Dermis blood vessel endothelial cell (primary cell): ENCODE results near the gene CXCR1. TPM values are rescaled to one million over a fixed set of nuclear protein-coding genes. Genes with fewer than 3 reads are reported as not detected.
"Not testable (repeated sequence)": the region's sequence is repeated elsewhere in the genome, so short reads cannot be mapped to it uniquely, and the experiment has no call there.

Experiments used
- DNase-seq: peaks from one replicate; pipeline ENCODE4 v3.0.0; 2010
- total RNA-seq: library from RNA; depleted of rRNA; stranded (reverse); fragments of >200 nt; gene quantifications from 2 replicates; pipeline ENCODE4 v1.2.3, GENCODE V29; 2014

CXCR1 gene
- total RNA-seq, 1 donor from 2014 or later: not detected

DNA sequence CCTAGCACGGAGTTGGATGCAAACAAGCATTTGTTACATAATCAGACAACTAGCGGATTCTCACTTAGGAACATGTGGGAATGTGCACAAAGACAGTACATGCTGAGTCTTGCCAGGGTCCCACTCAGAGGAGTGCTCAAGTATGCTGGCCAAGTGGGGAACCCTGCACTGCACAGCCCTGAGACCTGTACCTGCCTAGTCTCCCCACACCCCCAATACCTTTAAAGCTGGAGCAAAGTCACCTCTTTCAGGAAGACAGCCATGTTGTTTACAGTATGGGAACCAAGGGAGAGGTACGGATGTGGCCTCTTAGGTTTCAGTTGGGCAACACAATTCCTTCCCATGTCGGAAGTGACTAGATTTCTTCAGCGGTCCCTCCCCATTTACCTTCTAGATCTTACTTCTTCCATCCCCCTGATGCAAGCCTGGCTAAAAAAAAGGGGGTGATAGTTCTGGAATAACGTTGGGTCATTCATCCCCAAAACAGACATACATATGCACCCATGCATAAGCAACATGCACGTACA, 10.7 kb downstream of the CXCR1 start:
- DNase-seq: no peak

DNA sequence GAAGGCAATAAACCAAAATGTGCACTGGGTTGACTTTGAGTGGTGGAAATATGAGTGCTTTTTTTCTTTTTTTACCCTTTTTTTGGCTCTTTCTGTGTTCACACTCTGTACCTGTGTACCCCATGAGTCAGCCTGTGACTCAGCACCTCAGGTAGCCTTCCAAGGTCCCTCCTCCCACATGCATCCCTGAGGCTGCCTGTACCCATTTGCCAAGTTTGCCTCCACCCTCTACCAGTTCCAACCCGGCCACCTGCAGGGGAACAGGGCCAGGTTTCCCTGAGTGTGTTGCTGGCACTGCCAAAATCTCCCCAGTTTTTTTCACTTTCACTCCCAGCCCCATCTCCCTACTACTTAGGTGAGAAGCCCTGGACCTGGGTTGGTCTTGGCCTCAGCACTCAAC, 14.0 kb downstream of the CXCR1 start:
- DNase-seq: no peak

DNA sequence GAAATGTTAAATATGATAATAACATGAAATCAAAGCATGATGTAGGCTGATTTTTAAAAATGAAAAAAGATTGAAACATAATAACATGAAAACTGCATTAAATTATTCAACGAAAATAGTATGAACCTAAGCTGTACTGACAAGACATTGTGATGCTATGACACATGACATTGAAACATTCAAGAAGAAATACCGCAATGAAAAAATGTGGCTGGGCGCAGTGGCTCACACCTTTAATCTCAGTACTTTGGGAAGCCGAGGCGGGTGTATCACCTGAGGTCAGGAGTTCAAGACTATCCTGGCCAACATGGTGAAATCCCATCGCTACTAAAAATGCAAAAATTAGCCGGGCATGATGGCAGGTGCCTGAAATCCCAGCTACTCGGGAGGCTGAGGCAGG, 14.6 kb downstream of the CXCR1 start:
- DNase-seq: no peak

DNA sequence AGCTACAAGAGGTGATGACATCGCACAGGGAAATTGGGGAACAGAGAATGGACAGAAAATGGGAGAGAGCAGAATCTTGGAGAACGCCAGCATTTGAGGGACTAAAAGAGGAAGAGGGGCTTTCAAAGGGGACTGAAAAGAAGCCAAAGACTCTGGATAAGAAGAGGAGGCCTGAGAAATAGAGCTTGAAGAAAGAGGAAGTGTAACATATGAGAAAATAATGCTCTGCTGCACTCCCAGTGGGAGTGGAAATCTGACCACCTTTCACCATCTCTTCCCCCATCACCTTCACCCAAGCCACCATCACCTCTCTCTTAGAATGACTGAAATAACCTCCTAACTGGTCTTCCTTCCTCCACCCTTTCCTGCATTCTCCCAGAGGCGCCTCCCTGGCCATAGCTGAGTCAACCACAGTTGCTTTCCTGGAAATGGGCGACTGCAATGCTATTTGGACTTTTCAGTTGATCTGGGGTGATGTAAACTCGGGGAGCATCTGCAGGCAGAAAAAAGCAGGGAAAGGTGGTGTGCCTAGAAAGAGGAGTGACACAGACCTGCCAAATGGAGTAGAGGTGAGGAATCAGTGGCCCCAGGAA, 16.8 kb downstream of the CXCR1 start:
- no peak for DNase-seq

DNA sequence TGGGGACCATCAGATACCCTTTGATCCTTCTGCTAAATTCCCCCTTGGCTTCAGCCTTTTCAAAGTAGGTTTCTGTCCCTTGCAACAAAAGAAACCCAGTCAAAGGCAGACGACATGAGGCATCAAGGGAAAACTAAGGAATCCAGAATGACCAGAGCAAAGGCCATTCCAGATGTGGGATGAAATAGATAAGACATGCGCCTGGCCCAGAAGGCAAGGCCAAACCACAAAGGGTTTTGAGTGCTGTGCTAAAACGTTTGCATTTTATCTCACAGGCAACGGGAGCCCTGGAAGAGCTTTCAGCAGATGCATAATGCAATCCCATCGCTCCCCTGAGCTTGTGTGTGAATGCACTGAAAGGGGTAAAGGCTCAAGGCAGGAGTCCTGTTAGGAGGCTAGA, 17.7 kb downstream of the CXCR1 start:
- no peak for DNase-seq

DNA sequence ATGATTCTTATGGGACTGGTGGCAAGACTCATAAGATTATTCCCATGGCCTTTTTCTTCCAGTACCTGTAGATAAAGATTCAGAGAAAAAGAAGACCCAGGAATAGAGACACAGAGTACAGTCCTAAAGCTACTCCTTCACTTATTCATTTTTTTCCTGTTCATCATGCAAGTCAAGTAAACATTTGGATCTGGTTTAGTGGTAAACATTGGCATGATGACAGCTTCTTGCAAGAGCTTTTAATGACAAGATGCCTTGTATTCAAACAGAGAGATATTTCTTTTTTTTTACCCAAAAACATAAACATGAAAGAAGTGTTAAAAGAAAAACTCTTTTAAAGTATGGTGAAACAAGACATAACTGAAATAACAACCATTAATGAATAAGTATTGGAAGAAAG, 20.7 kb downstream of the CXCR1 start:
- DNase-seq: no peak

DNA sequence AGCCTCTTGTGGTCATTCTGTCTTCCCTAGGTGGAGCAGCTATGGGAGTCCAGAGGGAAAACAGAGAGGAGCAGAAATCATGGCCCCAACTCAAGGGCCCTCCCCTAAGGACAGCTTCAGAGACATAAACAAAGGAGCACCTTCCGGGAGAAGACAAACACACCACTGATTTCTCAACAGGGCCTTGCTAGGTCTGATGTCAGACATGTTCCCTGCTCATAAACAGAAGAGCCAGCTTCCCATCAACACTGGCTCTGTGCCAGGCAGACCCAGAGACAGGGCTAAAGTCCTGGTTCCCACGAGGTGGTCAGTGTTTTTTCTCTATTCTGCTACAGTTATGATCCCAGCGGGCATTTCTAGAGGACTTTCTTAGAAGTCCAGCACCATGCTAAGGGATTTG, 21.6 kb downstream of the CXCR1 start:
- no peak for DNase-seq

DNA sequence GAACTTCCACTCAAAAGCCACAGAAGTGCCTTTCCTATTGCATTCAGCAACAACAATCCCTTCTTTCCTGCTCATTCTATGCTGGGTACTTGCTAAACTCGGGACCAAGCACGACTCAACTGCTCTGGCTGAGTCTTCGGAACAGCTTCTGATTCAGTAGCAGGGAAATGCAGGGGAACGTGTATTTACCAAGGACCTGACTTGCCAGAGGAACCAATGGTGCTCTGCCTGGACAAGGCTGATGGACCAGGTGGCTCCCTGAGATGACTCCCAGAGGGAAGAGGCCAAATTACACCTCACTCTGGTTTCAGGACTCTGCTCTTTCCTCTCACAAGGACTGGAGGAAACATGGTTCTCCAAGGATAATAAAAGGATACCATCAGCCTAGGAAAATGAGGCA, 28.7 kb downstream of the CXCR1 start:
- DNase-seq: no peak

DNA sequence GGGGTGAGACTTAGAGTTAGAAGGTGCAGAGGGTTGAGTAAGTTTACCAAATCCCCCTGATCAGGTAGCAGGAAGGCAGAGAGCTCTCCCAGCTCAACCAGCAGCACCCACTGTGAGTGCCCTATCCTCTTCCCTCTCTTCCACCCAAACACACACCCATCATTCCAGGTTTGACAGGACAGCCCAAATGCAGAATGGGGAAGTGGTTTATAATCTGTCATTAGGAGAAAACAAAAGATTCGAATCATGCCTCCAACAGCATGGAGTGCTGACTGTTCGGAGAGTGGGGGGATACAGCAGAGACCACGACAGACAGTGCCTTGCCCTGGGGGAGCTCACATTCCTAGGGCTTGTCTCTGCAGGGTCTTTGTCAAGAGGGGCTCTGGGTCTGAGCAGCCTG, 29.2 kb downstream of the CXCR1 start:
- DNase-seq: no peak

DNA sequence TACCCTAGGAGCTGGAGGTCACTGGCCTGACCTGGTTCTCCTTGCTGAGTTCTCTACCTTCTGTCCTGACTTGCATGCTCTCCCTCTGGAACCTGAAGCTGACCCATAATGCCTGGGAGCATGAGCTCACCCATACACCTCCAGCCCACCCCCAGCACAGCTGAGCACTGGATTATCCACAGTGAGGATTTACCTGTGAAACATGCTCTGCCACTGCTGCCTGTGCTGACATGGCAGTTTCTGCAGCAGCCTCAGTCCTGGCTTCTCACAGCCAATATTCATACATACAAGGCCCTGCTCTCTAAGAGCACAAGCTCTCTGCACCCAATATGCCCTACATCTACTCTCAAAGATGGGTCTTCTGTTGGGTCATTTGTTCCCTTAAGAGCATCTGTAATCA, 35.9 kb downstream of the CXCR1 start:
- DNase-seq: no peak

DNA sequence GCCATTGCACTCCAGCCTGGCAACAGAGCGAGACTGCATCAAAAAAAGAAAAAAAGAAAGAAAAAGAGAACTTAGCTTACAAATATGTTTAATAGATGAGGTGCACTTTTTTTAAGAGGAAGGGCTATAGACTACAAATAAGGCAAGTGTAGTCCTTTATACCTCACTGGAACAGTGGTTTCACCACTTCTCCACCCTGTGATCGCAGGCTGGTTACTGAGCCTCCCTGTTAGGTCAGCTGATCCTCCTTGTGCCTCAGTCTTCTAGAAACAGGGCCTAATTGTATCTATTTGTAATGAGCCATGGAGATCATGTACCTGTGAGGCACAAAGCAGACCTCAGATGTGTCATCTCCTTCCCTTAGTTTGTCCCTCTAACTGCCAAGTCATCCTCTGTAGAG, 36.4 kb downstream of the CXCR1 start:
- DNase-seq: no peak

DNA sequence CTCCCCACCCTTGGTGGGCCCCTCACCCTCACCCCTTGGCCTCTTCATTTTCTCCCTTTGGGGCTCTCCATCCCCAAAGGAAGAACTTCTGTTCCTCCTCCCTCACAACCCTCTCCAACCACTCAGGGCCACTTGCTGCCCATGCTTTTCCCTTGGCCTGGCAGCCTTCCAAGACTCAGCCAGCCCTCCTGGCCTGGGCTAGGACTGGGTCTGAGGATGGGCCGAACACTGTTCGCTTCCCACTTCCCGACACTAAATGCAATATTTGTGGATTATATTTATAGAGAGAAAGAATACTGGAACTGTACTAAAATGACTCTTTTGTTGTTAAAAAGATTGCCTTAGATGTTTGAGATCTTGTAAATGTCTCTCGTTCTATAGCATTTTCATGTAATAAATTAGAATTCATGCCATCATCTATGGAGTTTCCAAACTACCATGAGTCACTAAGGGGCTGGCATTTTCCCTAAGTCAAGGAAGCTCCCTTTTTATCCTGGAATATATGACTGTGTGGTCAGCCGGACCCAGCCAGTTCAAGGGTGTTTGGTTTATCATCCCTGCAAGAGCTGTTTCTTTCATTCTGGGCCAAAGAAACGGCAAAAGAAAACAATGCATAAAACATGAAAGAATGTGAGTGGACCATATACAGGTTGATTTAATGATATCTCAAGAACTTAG, 37.2 kb downstream of the CXCR1 start:
- DNase-seq: no peak

DNA sequence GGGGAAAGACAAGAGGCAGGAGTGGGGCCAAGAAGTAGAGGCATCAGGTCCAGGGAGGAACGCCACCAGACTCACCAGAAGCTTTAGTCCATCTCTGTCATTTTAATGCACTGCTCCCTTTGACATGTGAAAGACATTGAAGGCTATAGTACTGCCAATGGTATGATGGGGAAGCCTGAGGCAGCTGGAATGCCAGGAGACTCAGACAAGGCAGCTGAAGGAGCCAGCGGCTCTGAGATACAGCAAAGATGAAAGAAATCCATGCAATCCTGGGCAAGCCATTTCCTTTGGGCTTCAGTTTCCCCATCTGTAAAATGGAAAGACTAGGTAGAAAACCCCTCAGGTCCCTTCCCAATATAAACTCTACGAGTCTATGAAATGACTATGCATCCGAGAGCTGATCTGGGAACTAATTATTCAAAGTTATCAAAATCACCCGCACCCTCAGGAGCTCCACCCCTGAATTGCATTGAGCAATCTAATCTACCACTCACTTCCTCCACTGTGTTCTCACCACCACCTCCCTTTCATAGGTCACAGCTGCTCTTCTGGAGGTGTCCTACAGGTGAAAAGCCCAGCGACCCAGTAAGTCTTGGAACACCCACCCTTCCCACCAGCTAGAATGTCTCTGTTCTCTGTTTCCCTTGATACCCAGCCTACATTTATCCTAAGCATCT, 37.8 kb downstream of the CXCR1 start:
- DNase-seq: no peak

DNA sequence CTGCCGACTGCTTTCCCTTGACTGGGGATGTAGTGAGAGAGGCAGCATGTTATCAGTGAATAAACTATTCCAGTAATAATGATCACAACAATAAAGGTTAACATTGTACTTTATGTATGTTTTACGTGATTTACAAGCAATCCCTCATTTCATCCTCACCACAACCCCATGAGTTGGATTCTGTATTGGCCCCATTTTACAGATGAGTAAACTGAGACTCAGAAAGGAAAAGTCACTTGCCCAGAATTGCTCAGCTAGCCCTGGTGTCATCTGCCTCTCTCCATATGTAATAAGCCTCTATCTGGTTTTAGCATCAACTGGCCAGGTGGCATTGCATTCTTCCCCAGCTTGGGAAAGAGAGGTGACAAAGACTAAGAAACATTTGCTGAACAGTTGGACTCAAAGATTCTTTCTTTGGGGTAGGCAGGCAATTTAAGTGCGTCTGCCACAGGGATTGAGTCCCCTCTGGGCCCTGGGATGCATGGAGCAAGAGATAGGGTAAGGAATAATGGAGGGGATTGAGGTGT, 38.8 kb downstream of the CXCR1 start:
- DNase-seq: no peak

DNA sequence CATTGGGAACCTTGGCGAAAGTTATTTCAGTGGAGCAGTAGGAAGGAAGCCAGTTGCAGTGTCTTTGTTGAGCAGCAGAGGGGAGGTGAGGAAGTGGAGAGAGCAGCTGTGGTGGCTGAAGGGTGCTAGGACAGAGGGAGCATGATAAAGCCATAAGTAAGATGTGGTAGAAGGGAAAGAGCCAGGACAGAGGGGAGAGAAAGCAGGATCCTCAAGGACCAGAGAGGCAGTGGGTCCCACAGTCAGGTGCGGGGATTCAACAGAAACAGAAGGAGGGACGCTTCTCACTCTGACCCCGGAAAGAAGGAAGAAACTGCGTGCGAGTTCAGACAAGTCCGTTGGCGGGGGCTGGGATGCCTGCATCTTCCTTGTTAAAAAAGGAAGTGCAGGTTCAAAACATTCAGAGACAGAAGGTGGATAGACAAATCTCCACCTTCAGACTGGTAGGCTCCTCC, 41.1 kb downstream of the CXCR1 start, which contains the start of gene CXCR2:
Gene CXCR2 (plus strand): TSS at position 403 of the 455 bp plus-strand sequence. CDS start 8,774 bp downstream, outside the sequence.
- no peak for DNase-seq

DNA sequence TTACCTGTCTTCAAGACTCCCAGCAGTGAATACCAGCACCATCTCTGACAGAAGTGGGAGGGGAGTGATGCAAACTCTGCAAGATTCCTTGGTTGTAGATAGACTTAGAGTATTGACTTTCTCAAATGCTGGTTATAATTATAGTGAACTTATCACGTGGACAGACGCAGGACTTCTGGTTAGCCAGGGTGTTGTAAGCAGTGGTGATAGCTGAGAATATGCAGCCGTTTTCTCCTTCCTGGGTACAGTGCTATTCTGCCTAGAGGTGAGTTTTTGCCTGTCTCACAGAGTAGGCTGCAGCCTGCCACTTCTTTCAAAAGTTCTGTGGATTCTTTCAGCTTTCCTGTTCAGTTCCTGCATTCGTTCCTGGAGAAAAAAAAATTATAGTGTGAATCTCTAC, 41.7 kb downstream of the CXCR1 start:
- no peak for DNase-seq

DNA sequence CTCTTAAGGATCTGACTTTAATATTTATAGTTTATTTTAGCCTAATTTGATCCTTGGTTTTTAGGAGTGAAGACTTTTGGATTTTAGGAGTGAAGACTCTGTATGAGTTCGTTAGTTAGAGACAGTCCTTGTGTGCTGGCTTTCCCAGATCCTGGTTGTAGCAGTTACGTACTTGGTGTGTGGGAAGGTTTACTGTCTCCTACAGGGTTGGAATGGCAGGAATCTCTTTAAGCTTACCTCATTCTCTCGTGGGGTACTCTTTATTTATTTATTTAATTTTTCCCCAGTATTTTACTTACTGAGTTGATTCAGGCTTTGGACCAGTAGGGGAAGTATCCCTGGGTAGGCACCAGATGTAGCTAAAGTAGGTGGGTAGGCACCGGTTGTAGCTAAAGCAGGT, 42.8 kb downstream of the CXCR1 start:
- no peak for DNase-seq

DNA sequence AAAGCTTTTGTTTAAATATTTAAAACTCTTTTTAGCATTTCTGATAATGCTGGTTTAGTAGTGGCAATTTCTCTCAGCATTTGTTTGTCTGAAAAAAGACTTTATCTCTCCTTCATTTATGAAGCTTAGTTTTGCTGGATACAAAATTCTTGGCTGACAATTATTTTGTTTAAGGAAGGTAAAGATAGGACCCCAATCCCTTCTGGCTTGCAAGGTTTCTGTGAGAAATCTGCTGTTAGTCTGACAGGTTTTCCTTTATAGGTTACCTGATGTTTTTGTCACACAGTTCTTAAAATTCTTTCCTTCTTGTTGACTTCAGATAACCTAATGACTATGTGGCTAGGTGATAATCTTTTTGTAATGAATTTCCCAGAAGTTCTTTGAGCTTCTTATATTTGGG, 44.5 kb downstream of the CXCR1 start:
- DNase-seq: not testable (repeated sequence)

DNA sequence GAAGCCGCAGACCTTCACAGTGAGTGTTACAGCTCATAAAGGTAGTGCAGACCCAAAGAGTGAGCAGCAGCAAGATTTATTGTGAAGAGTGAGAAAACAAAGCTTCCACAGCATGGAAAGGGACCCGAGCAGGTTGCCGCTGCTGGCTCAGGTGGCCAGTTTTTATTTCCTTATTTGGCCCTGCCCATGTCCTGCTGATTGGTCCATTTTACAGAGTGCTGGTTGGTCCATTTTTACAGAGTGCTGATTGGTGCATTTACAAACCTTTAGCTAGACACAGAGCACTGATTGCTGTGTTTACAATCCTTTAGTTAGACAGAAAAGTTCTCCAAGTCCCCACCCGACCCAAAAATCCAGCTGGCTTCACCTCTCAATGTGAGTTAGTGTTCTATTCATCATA, 45.0 kb downstream of the CXCR1 start:
- not testable (repeated sequence) for DNase-seq
